ENCODE data around the gene ABHD2.

DNA sequence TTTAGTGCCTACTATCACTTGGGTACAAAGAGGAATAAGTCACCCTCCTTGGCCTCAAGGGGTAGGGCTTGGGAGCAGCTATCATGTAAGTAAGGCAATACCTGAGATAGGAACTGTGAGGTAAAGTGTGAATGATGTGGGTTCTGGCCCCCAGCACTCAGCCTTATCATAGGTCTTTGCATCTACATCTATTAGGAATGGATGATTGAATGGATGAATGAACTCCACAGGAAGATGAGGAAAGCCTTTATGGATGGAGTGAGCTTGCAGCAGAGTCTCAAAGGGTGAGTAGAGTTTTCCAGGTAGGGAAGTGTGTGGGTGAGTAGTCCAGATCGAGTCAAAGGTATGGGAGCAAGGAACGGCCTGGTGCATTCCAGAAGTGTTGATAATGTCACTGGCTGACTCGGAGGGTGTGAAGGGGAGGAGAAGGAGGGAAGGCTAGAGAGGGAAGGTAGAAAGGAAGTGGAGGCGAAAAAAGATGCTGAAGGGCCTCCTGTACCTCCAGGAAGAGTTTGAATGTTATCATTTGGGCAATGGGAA lies 13.1 kb upstream of the ABHD2 start:
- TF ChIP-seq, protein P1, sequence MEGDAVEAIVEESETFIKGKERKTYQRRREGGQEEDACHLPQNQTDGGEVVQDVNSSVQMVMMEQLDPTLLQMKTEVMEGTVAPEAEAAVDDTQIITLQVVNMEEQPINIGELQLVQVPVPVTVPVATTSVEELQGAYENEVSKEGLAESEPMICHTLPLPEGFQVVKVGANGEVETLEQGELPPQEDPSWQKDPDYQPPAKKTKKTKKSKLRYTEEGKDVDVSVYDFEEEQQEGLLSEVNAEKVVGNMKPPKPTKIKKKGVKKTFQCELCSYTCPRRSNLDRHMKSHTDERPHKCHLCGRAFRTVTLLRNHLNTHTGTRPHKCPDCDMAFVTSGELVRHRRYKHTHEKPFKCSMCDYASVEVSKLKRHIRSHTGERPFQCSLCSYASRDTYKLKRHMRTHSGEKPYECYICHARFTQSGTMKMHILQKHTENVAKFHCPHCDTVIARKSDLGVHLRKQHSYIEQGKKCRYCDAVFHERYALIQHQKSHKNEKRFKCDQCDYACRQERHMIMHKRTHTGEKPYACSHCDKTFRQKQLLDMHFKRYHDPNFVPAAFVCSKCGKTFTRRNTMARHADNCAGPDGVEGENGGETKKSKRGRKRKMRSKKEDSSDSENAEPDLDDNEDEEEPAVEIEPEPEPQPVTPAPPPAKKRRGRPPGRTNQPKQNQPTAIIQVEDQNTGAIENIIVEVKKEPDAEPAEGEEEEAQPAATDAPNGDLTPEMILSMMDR (IDR thresholded peaks at IDR 0.05; ENCODE audit: low read length) = no peak
- TF ChIP-seq EZH2phosphoT487 (IDR thresholded peaks at IDR 0.05; ENCODE audit: low read length) (no peak), EZH2 (optimal IDR thresholded peaks at IDR 0.05; ENCODE audit: low read depth, low read length) (no peak)

Measured in MM.1S (cell line).